Hepatocyte (in vitro differentiated cells): ENCODE measurements around the gene TRPM3. TPM values are rescaled to one million over a fixed set of nuclear protein-coding genes. Genes with fewer than 3 reads are reported as not detected.
"Not testable (repeated sequence)": the region's sequence is repeated elsewhere in the genome, so short reads cannot be mapped to it uniquely, and the experiment has no call there.

Source experiments
- DNase-seq: peaks from one replicate; pipeline ENCODE4 v3.0.0-alpha.2; 2016; ENCODE audit warnings: low spot score
- H2AFZ ChIP-seq: fragments of 200-600 bp; sonication (generic); 2 replicates; pipeline ENCODE4 v1.6.0; 2016; ENCODE audit warnings: antibody characterized with exemption, mild to moderate bottlenecking
- H3K27ac ChIP-seq: fragments of 200-600 bp; sonication (generic); 2 replicates; pipeline ENCODE4 v1.5.1; 2016; ENCODE audit warnings: mild to moderate bottlenecking
- H3K27me3 ChIP-seq: fragments of 200-600 bp; sonication (generic); 2 replicates; pipeline ENCODE4 v1.6.1; 2016
- H3K36me3 ChIP-seq: fragments of 200-600 bp; sonication (generic); replicated peaks from 2 replicates; pipeline ENCODE4 v1.5.1; 2016; ENCODE audit warnings: low read depth; ENCODE audit not compliant: insufficient read depth
- H3K4me1 ChIP-seq: fragments of 200-600 bp; sonication (generic); 2 replicates; pipeline ENCODE4 v1.5.1; 2016; ENCODE audit warnings: mild to moderate bottlenecking, moderate library complexity; ENCODE audit not compliant: insufficient read depth
- H3K4me2 ChIP-seq: fragments of 200-600 bp; sonication (generic); 2 replicates; pipeline ENCODE4 v1.6.0; 2016
- H3K4me3 ChIP-seq: fragments of 200-600 bp; sonication (generic); 2 replicates; pipeline ENCODE4 v1.5.1; 2016; ENCODE audit warnings: mild to moderate bottlenecking
- H3K79me2 ChIP-seq: fragments of 200-600 bp; sonication (generic); 2 replicates; pipeline ENCODE4 v1.6.0; 2017; ENCODE audit warnings: mild to moderate bottlenecking
- H3K9me2 ChIP-seq: fragments of 200-600 bp; sonication (generic); replicated peaks from 2 replicates; pipeline ENCODE4 v1.6.0; 2017; ENCODE audit warnings: mild to moderate bottlenecking; ENCODE audit not compliant: insufficient read depth
- H3K9me3 ChIP-seq: fragments of 200-600 bp; sonication (generic); 2 replicates; pipeline ENCODE4 v1.5.1; 2016; ENCODE audit warnings: low read depth, mild to moderate bottlenecking
- H4K20me1 ChIP-seq: fragments of 200-600 bp; sonication (generic); 2 replicates; pipeline ENCODE4 v1.6.0; 2016; ENCODE audit warnings: mild to moderate bottlenecking; ENCODE audit not compliant: insufficient read depth, poor library complexity, severe bottlenecking
- CTCF ChIP-seq: fragments of 200-600 bp; sonication (generic); IDR thresholded peaks from 2 replicates; pipeline ENCODE4 v1.5.1; 2016; ENCODE audit warnings: antibody characterized with exemption, mild to moderate bottlenecking; ENCODE audit not compliant: poor library complexity
- EZH2 ChIP-seq: fragments of 200-600 bp; sonication (generic); IDR thresholded peaks from 2 replicates; pipeline ENCODE4 v1.6.1; 2016; ENCODE audit warnings: antibody characterized with exemption, mild to moderate bottlenecking, borderline replicate concordance
- EZH2phosphoT487 ChIP-seq: fragments of 200-600 bp; sonication (generic); IDR thresholded peaks from one replicate; pipeline ENCODE4 v1.6.1; 2018; ENCODE audit warnings: antibody characterized with exemption, mild to moderate bottlenecking, low read depth, moderate library complexity; ENCODE audit not compliant: unreplicated experiment, severe bottlenecking
- WGBS: methylation state at CpG from one replicate; pipeline ENCODE4 v1.1.6; 2016; ENCODE audit warnings: low lambda C conversion rate; ENCODE audit errors: missing lambda C conversion rate; 5-methylcytosine and 5-hydroxymethylcytosine counted together
- polyA plus RNA-seq: library from polyadenylated mRNA; unstranded; fragments of >200 nt; fragmentation: Nextera tagmentation; extraction: Ambion mirVana; gene quantifications from 2 replicates; pipeline ENCODE4 v1.2.1, GENCODE V29; 2016
- total RNA-seq: library from RNA; depleted of rRNA; stranded (reverse); fragments of >200 nt; gene quantifications from 2 replicates; pipeline ENCODE4 v1.2.3, GENCODE V29; 2014

Gene TRPM3
- total and polyA plus RNA-seq, 2 experiments from 2014 or later, result 0.60 to 0.68 TPM

GRCh38 chr9:70668751-70669150, 452.7 kb downstream of the TRPM3 start:
- Histone ChIP-seq H3K4me1 (no peaks in the 10 kb centered on the region), H3K9me2 (no peaks in the 10 kb centered on the region), H3K36me3 (no peaks in the 10 kb centered on the region), H2AFZ (no peak overlapping the region), H3K27ac (no peak overlapping the region), H3K79me2 (no peaks in the 10 kb centered on the region), H3K4me3 (no peak overlapping the region), H3K4me2 (no peak overlapping the region), H4K20me1 (no peaks in the 10 kb centered on the region), H3K27me3 (no peaks in the 10 kb centered on the region), H3K9me3 (no peaks in the 10 kb centered on the region)
- 96% methylated on average over 3 of the region's 3 CpGs for WGBS
- TF ChIP-seq EZH2phosphoT487 (no peak), CTCF (no peak), EZH2 (no peak)
- DNase-seq, result no peak

- H3K9me3 ChIP-seq, result peaks cover 12% of the 10 kb centered on the region
- no peaks in the 10 kb centered on the region for H3K27me3 ChIP-seq
- H3K4me3 ChIP-seq, result no peak overlapping the region
- H3K4me1 ChIP-seq, result no peaks in the 10 kb centered on the region
- no peak overlapping the region for H3K27ac ChIP-seq
- H3K9me2 ChIP-seq, result no peaks in the 10 kb centered on the region
- H2AFZ ChIP-seq, result no peak overlapping the region
- no peak overlapping the region for H3K4me2 ChIP-seq
- no peak for TF ChIP-seq CTCF
- TF ChIP-seq EZH2, result no peak
- TF ChIP-seq EZH2phosphoT487, result no peak
- H3K36me3 ChIP-seq, result no peaks in the 10 kb centered on the region
- no peaks in the 10 kb centered on the region for H4K20me1 ChIP-seq
- no peak for DNase-seq
- H3K79me2 ChIP-seq, result no peaks in the 10 kb centered on the region
Observed at GRCh38 chr9:70658765-70659164, 462.7 kb downstream of the TRPM3 start.

GRCh38 chr9:70656281-70656680, 465.1 kb downstream of the TRPM3 start:
- no peak overlapping the region for H3K27ac ChIP-seq
- no peak overlapping the region for H3K4me2 ChIP-seq
- WGBS, result 85% methylated on average over 1 of the region's 1 CpG
- no peaks in the 10 kb centered on the region for H3K79me2 ChIP-seq
- no peaks in the 10 kb centered on the region for H3K36me3 ChIP-seq
- no peaks in the 10 kb centered on the region for H3K4me1 ChIP-seq
- H3K9me2 ChIP-seq, result no peaks in the 10 kb centered on the region
- no peaks in the 10 kb centered on the region for H4K20me1 ChIP-seq
- no peak for DNase-seq
- H2AFZ ChIP-seq, result no peak overlapping the region
- no peak overlapping the region for H3K4me3 ChIP-seq
- peaks cover 12% of the 10 kb centered on the region for H3K9me3 ChIP-seq
- TF ChIP-seq CTCF (no peak), EZH2 (no peak), EZH2phosphoT487 (no peak)
- no peaks in the 10 kb centered on the region for H3K27me3 ChIP-seq

- Histone ChIP-seq H3K4me1 (no peaks in the 10 kb centered on the region), H2AFZ (no peak overlapping the region), H3K9me2 (no peaks in the 10 kb centered on the region), H3K27ac (no peak overlapping the region), H3K27me3 (no peaks in the 10 kb centered on the region), H3K36me3 (no peaks in the 10 kb centered on the region), H3K4me3 (no peak overlapping the region), H3K79me2 (no peaks in the 10 kb centered on the region), H4K20me1 (no peaks in the 10 kb centered on the region), H3K4me2 (no peak overlapping the region), H3K9me3 (peaks cover 7% of the 10 kb centered on the region)
- TF ChIP-seq EZH2phosphoT487 (no peak), EZH2 (no peak), CTCF (no peak)
- 87% methylated on average over 1 of the region's 1 CpG for WGBS
- DNase-seq, result no peak
Observed at GRCh38 chr9:70654144-70654543, 467.3 kb downstream of the TRPM3 start.

GRCh38 chr9:70644627-70645026, 476.8 kb downstream of the TRPM3 start:
- H3K9me3 ChIP-seq, H2AFZ ChIP-seq, H3K4me3 ChIP-seq, H4K20me1 ChIP-seq, H3K27ac ChIP-seq, H3K4me2 ChIP-seq, DNase-seq, H3K27me3 ChIP-seq, H3K9me2 ChIP-seq, H3K79me2 ChIP-seq, H3K36me3 ChIP-seq, H3K4me1 ChIP-seq: not testable (repeated sequence)
